Testis (tissue), 3 donors: Measurements from ENCODE around the gene DUOXA1. TPM values are rescaled to one million over a fixed set of nuclear protein-coding genes. Genes with fewer than 3 reads are reported as not detected.

Experiments used
- DNase-seq: peaks from one replicate; pipeline ENCODE4 v3.0.0-alpha.2; 2019
- H3K27ac ChIP-seq, 2 donors: fragments of 200-600 bp; sonication (generic); one replicate each; pipeline ENCODE4 v1.5.1; 2019
- H3K27me3 ChIP-seq: fragments of 200-600 bp; sonication (generic); one replicate; pipeline ENCODE4 v1.5.1; 2019
- H3K36me3 ChIP-seq: fragments of 200-600 bp; sonication (generic); one replicate; pipeline ENCODE4 v1.5.1; 2017; ENCODE audit warnings: low read depth; ENCODE audit errors: missing control alignments
- H3K4me1 ChIP-seq: fragments of 200-600 bp; sonication (generic); one replicate; pipeline ENCODE4 v1.5.1; 2019
- H3K4me3 ChIP-seq, 2 donors: fragments of 200-600 bp; sonication (generic); one replicate each; pipeline ENCODE4 v1.5.1; 2017 to 2019
- H3K9me3 ChIP-seq: fragments of 200-600 bp; sonication (generic); one replicate; pipeline ENCODE4 v1.5.1; 2017
- CTCF ChIP-seq, 3 experiments: fragments of 450-650 bp in 2 of 3; fragments of 200-600 bp in 1 of 3; sonication (generic) in 1 of 3; IDR thresholded peaks; one replicate each; pipeline ENCODE4 v1.5.1; 2016 to 2019; ENCODE audit warnings: antibody characterized with exemption in 3 of 3, mild to moderate bottlenecking in 2 of 3, moderate library complexity in 1 of 3
- POLR2A ChIP-seq: fragments of 450-650 bp; IDR thresholded peaks from one replicate; pipeline ENCODE4 v1.6.1; 2017; ENCODE audit warnings: antibody characterized with exemption, mild to moderate bottlenecking, moderate library complexity
- WGBS, 2 donors: methylation state at CpG; one replicate each; pipeline ENCODE4 v1.1.5; 2018; 5-methylcytosine and 5-hydroxymethylcytosine counted together
- intact Hi-C: fragments of 100-400 bp; cut with DNase I; formaldehyde crosslinking; loops from one replicate; pipeline ENCODE4 v1.15.1; 2023; ENCODE audit warnings: low total_unique reads
- polyA plus RNA-seq: library from polyadenylated mRNA; stranded (reverse); fragments of 350-450 nt; fragmentation: Illumina TruSeq; extraction: RNeasy Lipid Tissue Mini Kit (QIAGEN cat#74804); gene quantifications from one replicate; pipeline ENCODE4 v1.2.3, GENCODE V29; 2014; ENCODE audit warnings: low read depth, low replicate concordance; ENCODE audit not compliant: insufficient read depth
- total RNA-seq, 2 donors: library from RNA; depleted of rRNA; stranded (reverse); fragments of >200 nt; gene quantifications; one replicate each; pipeline ENCODE4 v1.2.3, GENCODE V29; 2016

DUOXA1 gene
- total and polyA plus RNA-seq, 3 donors from 2014 or later = 0.31 to 1.0 (median 0.94) TPM

GRCh38 chr15:45097466-45097865 is 32.2 kb downstream of the DUOXA1 start:
- Histone ChIP-seq H3K27ac (no peak overlapping the region), H3K27me3 (no peaks in the 10 kb centered on the region), H3K9me3 (no peaks in the 10 kb centered on the region), H3K4me3 (no peak overlapping the region), H3K36me3 (no peaks in the 10 kb centered on the region), H3K4me1 (no peaks in the 10 kb centered on the region)
- DNase-seq = no peak
- TF ChIP-seq POLR2A (no peak), CTCF (IDR thresholded peaks at IDR 0.05) (no peak)
- intact Hi-C loops = no loop called here
- 89 to 97% methylated on average over 3 to 7 of the region's 7 CpGs for WGBS, 2 donors

DNA sequence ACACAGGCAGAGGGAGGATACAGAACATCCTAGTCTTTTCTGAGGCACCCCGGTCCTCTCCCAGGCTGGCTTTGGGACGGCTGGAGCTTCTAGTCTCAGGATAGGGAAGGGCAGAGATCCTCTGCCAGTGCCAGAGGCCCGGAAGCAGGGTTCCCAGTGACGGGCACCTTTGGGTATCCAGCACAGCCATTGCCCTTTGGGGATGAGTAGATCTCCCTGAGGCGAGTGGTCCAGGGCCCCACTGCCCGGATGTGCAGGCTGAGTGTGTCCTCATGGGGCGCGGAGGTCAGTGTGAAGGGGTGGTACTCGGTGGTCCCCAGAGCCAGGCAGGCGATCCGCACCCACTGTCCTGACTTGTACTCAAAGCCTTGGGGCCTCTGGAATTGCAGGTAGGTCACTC is 34.0 kb downstream of the DUOXA1 start:
- TF ChIP-seq CTCF (IDR thresholded peaks at IDR 0.05) = no peak
- Histone ChIP-seq H3K36me3 (no peaks in the 10 kb centered on the region), H3K27me3 (no peaks in the 10 kb centered on the region), H3K4me3 (no peak overlapping the region), H3K4me1 (no peaks in the 10 kb centered on the region), H3K27ac (no peak overlapping the region), H3K9me3 (no peaks in the 10 kb centered on the region)
- intact Hi-C loops = no loop called here
- 95 to 98% methylated on average over 9 to 11 of the region's 11 CpGs for WGBS, 2 donors
- DNase-seq = no peak

DNA sequence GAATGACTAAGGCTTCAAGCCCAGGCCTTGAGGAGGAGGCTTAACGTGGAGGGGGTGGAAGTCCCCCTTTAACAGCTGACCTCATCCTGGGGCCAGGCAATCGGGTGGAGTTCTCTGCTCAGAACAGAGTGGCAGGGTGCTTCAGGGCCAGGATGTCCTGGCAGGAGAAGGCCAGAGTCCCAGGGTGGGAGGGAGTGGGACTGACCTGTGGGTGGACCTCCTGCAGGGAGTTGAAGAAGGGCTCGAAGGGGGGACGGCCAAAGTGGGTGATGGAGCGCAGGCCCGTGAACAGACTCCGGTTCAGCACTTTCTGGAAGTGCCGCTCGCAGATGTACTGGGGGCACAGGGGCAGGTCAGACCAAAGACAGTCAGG is 35.3 kb downstream of the DUOXA1 start:
- H3K36me3 ChIP-seq = no peaks in the 10 kb centered on the region
- no peaks in the 10 kb centered on the region for H3K9me3 ChIP-seq
- TF ChIP-seq POLR2A (no peak), CTCF (IDR thresholded peaks at IDR 0.05) (no peak)
- 67 to 72% methylated on average over 9 of the region's 9 CpGs for WGBS, 2 donors
- no peak overlapping the region for H3K4me3 ChIP-seq
- H3K27ac ChIP-seq = no peak overlapping the region
- no peak for DNase-seq
- no peaks in the 10 kb centered on the region for H3K27me3 ChIP-seq
- intact Hi-C loops = no loop called here
- H3K4me1 ChIP-seq = no peaks in the 10 kb centered on the region

GRCh38 chr15:45093622-45094357 is 35.9 kb downstream of the DUOXA1 start:
- H3K4me3 ChIP-seq = no peak overlapping the region
- H3K27me3 ChIP-seq = no peaks in the 10 kb centered on the region
- TF ChIP-seq POLR2A (no peak), CTCF (IDR thresholded peaks at IDR 0.05) (no peak)
- no peaks in the 10 kb centered on the region for H3K36me3 ChIP-seq
- H3K27ac ChIP-seq = no peak overlapping the region
- H3K4me1 ChIP-seq = no peaks in the 10 kb centered on the region
- 91 to 93% methylated on average over 11 of the region's 11 CpGs for WGBS, 2 donors
- no peak for DNase-seq
- intact Hi-C loops = no loop called here
- H3K9me3 ChIP-seq = no peaks in the 10 kb centered on the region

- Histone ChIP-seq H3K9me3 (no peaks in the 10 kb centered on the region), H3K27me3 (no peaks in the 10 kb centered on the region), H3K4me1 (peaks cover 3% of the 10 kb centered on the region), H3K36me3 (no peaks in the 10 kb centered on the region), H3K4me3 (no peak overlapping the region), H3K27ac (no peak overlapping the region)
- no peak for DNase-seq
- WGBS, 2 donors = 90 to 96% methylated on average over 4 of the region's 4 CpGs
- intact Hi-C loops = no loop called here
- TF ChIP-seq POLR2A = no peak
- no peak for TF ChIP-seq CTCF (IDR thresholded peaks at IDR 0.05)
Measured at GRCh38 chr15:45093013-45093412, 36.7 kb downstream of the DUOXA1 start.
